Right cardiac atrium (tissue), 5 donors: ENCODE results near the gene ETV6. TPM values are rescaled to one million over a fixed set of nuclear protein-coding genes. Genes with fewer than 3 reads are reported as not detected.

Experiments used
- ATAC-seq, 2 donors: fragments of 200-7000 bp; cut with Tn5 transposase; one replicate each; pipeline versions ENCODE4 v1.8.0 to v1.9.1; 2020; ENCODE audit warnings: moderate library complexity in 2 of 2, mild to moderate bottlenecking in 1 of 2
- DNase-seq, 3 donors: peaks; one replicate each; pipeline ENCODE4 v3.0.0-alpha.2; 2020
- H3K27ac ChIP-seq: one replicate; pipeline ENCODE4 v1.5.1; 2013; ENCODE audit warnings: mild to moderate bottlenecking, low read length, control low read depth, moderate library complexity
- H3K27me3 ChIP-seq: one replicate; pipeline ENCODE4 v1.6.1; 2013; ENCODE audit not compliant: control insufficient read depth, insufficient read depth
- H3K4me1 ChIP-seq: one replicate; pipeline ENCODE4 v1.6.1; 2013; ENCODE audit warnings: low read length; ENCODE audit not compliant: control insufficient read depth, insufficient read depth
- H3K4me3 ChIP-seq: one replicate; pipeline ENCODE4 v1.5.1; 2013; ENCODE audit warnings: low read length, control low read depth
- H3K9me3 ChIP-seq: one replicate; pipeline ENCODE4 v1.6.1; 2013; ENCODE audit warnings: low read length; ENCODE audit not compliant: control insufficient read depth
- WGBS: extraction: QIAGEN DNeasy Blood & Tissue Kit; methylation state at CpG from one replicate; pipeline ENCODE4 v1.1.7; 2013; 5-methylcytosine and 5-hydroxymethylcytosine counted together
- intact Hi-C, 4 donors: fragments of 100-400 bp; cut with DNase I; formaldehyde crosslinking; loops; one replicate each; pipeline versions ENCODE4 v1.11.0 to v1.14.0; 2022 to 2023
- polyA plus RNA-seq: library from polyadenylated mRNA; stranded (reverse); fragments of 200-250 nt; gene quantifications from one replicate; pipeline ENCODE4 v1.2.3, GENCODE V29; 2013
- total RNA-seq, 4 donors: library from RNA; stranded (reverse); fragmentation: NEBNext Ultra II Directional; extraction: Animal tissue kit (Norgen Biotek cat#: 25700); gene quantifications; one replicate each; pipeline ENCODE4 v1.2.1, GENCODE V29; 2021
- donor health status: healthy with polysubstance abuse.
- donor health status: DM: no; HTN: yes; CAD: no.
- donor health status: DM: no; HTN: no; CAD: no.
- donor health status: DM: no; HTN: yes; CAD: no; lungs with severe emphysema.
- donor health status: DM: yes; HTN: yes; CAD: no.

ETV6 gene
- total and polyA plus RNA-seq, 5 donors, result 2.9 to 31.4 (median 11.7) TPM

DNA sequence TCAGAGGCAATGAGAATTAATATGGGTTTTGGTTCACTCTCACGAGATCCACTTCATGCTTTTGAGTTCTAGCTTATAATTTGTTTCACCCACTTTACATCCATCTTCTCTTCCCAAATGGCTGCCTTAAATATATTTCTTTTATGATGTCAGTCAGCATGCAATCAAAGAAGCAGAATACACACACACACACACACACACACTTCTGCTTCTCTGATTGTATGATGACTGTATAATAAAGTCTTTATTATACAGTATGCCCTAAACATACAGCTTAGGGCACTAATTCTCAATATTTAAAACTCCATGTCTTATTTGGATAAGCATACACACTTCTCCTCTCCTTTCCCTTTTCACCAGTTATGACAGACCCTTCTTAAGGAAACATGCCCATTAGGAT is 6.7 kb upstream of the ETV6 start:
- ATAC-seq (no peak), DNase-seq (no peak)
- Histone ChIP-seq H3K27me3 (no peaks in the 10 kb centered on the region), H3K27ac (no peak overlapping the region), H3K4me1 (no peaks in the 10 kb centered on the region), H3K4me3 (no peak overlapping the region), H3K9me3 (no peaks in the 10 kb centered on the region)
- WGBS, result 94% methylated on average over 1 of the region's 1 CpG
- intact Hi-C loops, result loop anchor here in 1 of 4 donors (10.0 kb wide), 1 partner anchor 242 kb away; no protein-coding TSS in a partner anchor

GRCh38 chr12:11645391-11645790 is 4.1 kb upstream of the ETV6 start:
- Histone ChIP-seq H3K4me1 (no peaks in the 10 kb centered on the region), H3K9me3 (no peaks in the 10 kb centered on the region), H3K27ac (no peak overlapping the region), H3K27me3 (no peaks in the 10 kb centered on the region), H3K4me3 (no peak overlapping the region)
- ATAC-seq (no peak), DNase-seq (no peak)
- WGBS, result 95% methylated on average over 1 of the region's 1 CpG
- intact Hi-C loops, result loop anchor here in 1 of 4 donors (10.0 kb wide), 1 partner anchor 239 kb away; no protein-coding TSS in a partner anchor

DNA sequence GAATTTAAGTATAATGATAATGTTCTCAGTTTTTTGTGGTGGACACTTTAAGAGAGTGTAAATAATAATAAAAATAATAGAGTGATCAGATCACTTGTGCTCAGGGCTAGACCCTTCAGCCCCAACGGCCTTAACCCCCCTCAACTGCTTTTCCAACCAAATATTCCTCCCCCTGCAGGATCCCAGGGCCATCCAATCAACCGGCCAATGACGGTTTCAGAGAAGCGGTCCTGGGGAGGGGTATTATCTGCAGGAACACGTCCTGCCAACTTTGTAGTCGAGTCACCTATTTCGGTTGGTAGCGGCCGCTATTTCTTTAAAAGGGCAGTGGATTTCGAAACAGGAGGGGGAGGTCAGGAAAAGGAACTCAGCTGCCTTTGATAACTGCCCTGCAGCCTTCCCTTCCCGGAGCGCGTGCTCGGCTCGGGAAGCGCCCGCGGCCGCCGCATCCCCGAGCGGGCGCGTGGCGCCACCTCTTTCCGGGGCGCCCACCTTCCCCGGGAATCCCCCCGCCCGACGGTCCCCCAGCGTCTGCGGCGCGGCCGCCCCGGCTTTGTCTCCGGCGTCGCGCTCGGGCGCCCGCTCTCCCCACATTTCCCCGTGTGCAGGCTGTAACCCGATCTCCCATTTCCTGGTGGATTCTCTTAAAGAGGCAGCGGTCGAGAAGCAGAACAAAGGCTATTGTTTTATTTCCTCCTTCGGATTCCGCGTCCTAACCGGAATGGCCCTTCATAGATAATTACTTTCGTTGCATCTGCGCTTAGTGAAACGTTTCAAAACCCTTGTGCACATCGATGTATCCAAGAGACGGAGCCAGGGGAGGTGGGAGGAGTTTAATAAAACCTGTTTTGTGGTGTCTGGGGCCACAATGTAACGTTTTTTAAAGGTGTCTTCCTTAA is 711 bp upstream of the ETV6 start:
- intact Hi-C loops, result loop anchor here in 1 of 4 donors (10.0 kb wide), 1 partner anchor 236 kb away; no protein-coding TSS in a partner anchor
- ATAC-seq, result peak; percentile 80 to 85
- DNase-seq, result peak; percentile 61 to 86 (median 85)
- WGBS, result under 1% methylated on average over 58 of the region's 58 CpGs
- H3K27me3 ChIP-seq, result no peaks in the 10 kb centered on the region
- peak overlapping the region; percentile 92 for H3K27ac ChIP-seq
- H3K4me3 ChIP-seq, result peak overlapping the region; percentile 100
- H3K4me1 ChIP-seq, result peaks cover 6% of the 10 kb centered on the region
- H3K9me3 ChIP-seq, result no peaks in the 10 kb centered on the region

- peak; percentile 37 to 75 (median 65) for DNase-seq
- peaks cover 10% of the 10 kb centered on the region for H3K4me1 ChIP-seq
- WGBS, result under 1% methylated on average over 25 of the region's 25 CpGs
- H3K27me3 ChIP-seq, result no peaks in the 10 kb centered on the region
- H3K4me3 ChIP-seq, result peak overlapping the region; percentile 100
- intact Hi-C loops, result loop anchor here in 3 of 4 donors (5.0 to 10.0 kb wide), 4 partner anchors 54 to 234 kb away; no protein-coding TSS in a partner anchor
- ATAC-seq, result peak in 1 of 2 donors; percentile 7
- H3K27ac ChIP-seq, result peak overlapping the region; percentile 92
- H3K9me3 ChIP-seq, result no peaks in the 10 kb centered on the region
Observed at GRCh38 chr12:11650286-11651281, 1.1 kb downstream of the ETV6 start.

GRCh38 chr12:11651381-11651780 is 1.9 kb downstream of the ETV6 start:
- H3K4me1 ChIP-seq, result peaks cover 10% of the 10 kb centered on the region
- WGBS, result 52% methylated on average over 4 of the region's 4 CpGs
- ATAC-seq (no peak), DNase-seq (no peak)
- no peak overlapping the region for H3K27ac ChIP-seq
- no peaks in the 10 kb centered on the region for H3K27me3 ChIP-seq
- peak overlapping the region; percentile 100 for H3K4me3 ChIP-seq
- H3K9me3 ChIP-seq, result no peaks in the 10 kb centered on the region
- intact Hi-C loops, result loop anchor here in 3 of 4 donors (5.0 to 10.0 kb wide), 4 partner anchors 53 to 233 kb away; no protein-coding TSS in a partner anchor

DNA sequence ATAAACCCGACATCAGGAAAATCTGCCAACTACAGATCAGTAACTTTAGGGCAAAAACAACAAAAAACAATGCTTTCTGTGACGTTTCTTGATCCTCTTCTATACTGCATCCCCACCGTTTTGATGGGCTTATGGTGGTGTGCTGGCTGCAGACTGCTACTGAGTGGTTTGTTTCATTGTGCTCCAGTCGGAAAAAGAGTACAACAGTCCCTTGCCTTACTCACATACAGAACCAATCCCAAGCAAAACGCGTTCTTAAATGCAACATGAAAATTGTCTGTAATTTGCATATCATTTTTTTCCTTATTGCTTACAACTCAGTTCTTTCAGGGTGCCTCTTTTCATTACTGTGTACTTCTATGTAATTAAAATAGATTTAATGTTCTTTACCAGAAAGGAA is 2.3 kb downstream of the ETV6 start:
- Histone ChIP-seq H3K9me3 (no peaks in the 10 kb centered on the region), H3K27ac (peak overlapping the region; percentile 49), H3K27me3 (no peaks in the 10 kb centered on the region), H3K4me1 (peaks cover 10% of the 10 kb centered on the region), H3K4me3 (peak overlapping the region; percentile 100)
- 16% methylated on average over 6 of the region's 6 CpGs for WGBS
- intact Hi-C loops, result loop anchor here in 3 of 4 donors (5.0 to 10.0 kb wide), 4 partner anchors 53 to 233 kb away; no protein-coding TSS in a partner anchor
- DNase-seq (no peak), ATAC-seq (no peak)

- peak overlapping the region; percentile 100 for H3K4me3 ChIP-seq
- peak overlapping the region; percentile 74 for H3K27ac ChIP-seq
- intact Hi-C loops, result loop anchor here in 3 of 4 donors (5.0 to 10.0 kb wide), 4 partner anchors 52 to 232 kb away; no protein-coding TSS in a partner anchor
- peaks cover 10% of the 10 kb centered on the region for H3K4me1 ChIP-seq
- DNase-seq (peak in 1 of 3 donors; percentile 64), ATAC-seq (no peak)
- WGBS, result 15% methylated on average over 16 of the region's 16 CpGs
- H3K9me3 ChIP-seq, result no peaks in the 10 kb centered on the region
- H3K27me3 ChIP-seq, result no peaks in the 10 kb centered on the region
Observed at GRCh38 chr12:11652351-11653040, 3.0 kb downstream of the ETV6 start.

GRCh38 chr12:11653215-11653753 is 3.8 kb downstream of the ETV6 start:
- no peaks in the 10 kb centered on the region for H3K9me3 ChIP-seq
- H3K27ac ChIP-seq, result peak overlapping the region; percentile 57
- H3K4me3 ChIP-seq, result no peak overlapping the region
- intact Hi-C loops, result loop anchor here in 3 of 4 donors (5.0 to 10.0 kb wide), 4 partner anchors 52 to 232 kb away; no protein-coding TSS in a partner anchor
- H3K4me1 ChIP-seq, result peaks cover 10% of the 10 kb centered on the region
- 25% methylated on average over 7 of the region's 7 CpGs for WGBS
- DNase-seq (no peak), ATAC-seq (no peak)
- no peaks in the 10 kb centered on the region for H3K27me3 ChIP-seq

DNA sequence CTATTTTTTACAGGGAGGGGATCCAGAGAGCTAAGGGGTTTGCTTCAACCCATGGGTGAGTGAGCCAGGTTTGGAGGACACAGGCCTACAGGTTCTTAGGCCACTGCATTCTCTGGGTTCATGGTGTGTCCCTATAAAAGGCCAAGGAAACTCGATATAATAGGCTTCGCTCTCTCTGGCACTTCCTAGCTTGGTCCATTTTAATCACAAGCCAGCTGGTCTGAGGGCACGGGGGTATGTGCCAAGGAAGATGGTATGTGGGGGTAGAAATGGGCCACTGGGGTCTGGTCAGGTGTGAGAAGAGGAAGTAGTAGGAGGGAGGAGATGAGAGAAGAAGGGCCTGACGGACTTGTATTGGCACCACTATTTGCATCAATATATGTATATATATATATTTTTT is 4.9 kb downstream of the ETV6 start:
- intact Hi-C loops, result loop anchor here in 3 of 4 donors (5.0 to 10.0 kb wide), 4 partner anchors 50 to 230 kb away; no protein-coding TSS in a partner anchor
- WGBS, result 68% methylated on average over 4 of the region's 4 CpGs
- no peak overlapping the region for H3K27ac ChIP-seq
- no peaks in the 10 kb centered on the region for H3K9me3 ChIP-seq
- ATAC-seq (no peak), DNase-seq (no peak)
- H3K4me3 ChIP-seq, result no peak overlapping the region
- no peaks in the 10 kb centered on the region for H3K27me3 ChIP-seq
- peaks cover 15% of the 10 kb centered on the region for H3K4me1 ChIP-seq
